Regular cardiac myocyte (primary cell): Measurements from ENCODE around the gene C3. TPM values are rescaled to one million over a fixed set of nuclear protein-coding genes. Genes with fewer than 3 reads are reported as not detected.

Source experiments
- total RNA-seq: library from RNA; depleted of rRNA; stranded (reverse); fragments of >200 nt; gene quantifications from 2 replicates; pipeline ENCODE4 v1.2.3, GENCODE V29; 2014

The C3 gene
- total RNA-seq: 16.5 and 105 TPM in 2 replicates

GRCh38 chr19:6720369-6721137, at the start of gene C3:
C3 (minus strand) TSS chr19:6720650; CDS start chr19:6720589, 61 bp downstream.

GRCh38 chr19:6767357-6768235, 47.1 kb upstream of the C3 start, which contains the start of gene SH2D3A:
SH2D3A (minus strand) TSS chr19:6767435; CDS start chr19:6763748, 3,687 bp downstream.

GRCh38 chr19:6739390-6739882, 19.0 kb upstream of the C3 start, which contains the start of gene TRIP10:
TRIP10 (plus strand) TSS chr19:6739680; CDS start chr19:6739762, 82 bp downstream.

GRCh38 chr19:6737284-6737872, 16.9 kb upstream of the C3 start, which contains the start of gene GPR108:
GPR108 (minus strand) TSS chr19:6737580; CDS start chr19:6737576, 4 bp downstream.

Other genes with a start within 250 kb of the C3 start
- not detected in 2 replicates for gene DENND1C, start 238.9 kb downstream of the C3 start, total RNA-seq
- gene TUBB4A, start 218.3 kb downstream of the C3 start, total RNA-seq: 1.1 TPM in 1 of 2 replicates, not detected in the other
- 0.19 and 1.1 TPM in 2 replicates for gene TNFSF9, start 189.6 kb downstream of the C3 start, total RNA-seq
- gene CD70, start 129.5 kb downstream of the C3 start, total RNA-seq: not detected in 2 replicates
- gene TNFSF14, start 50.5 kb downstream of the C3 start, total RNA-seq: under 0.01 and 0.56 TPM in 2 replicates
- 30.7 and 56.4 TPM in 2 replicates for gene GPR108, start 16.9 kb upstream of the C3 start, total RNA-seq
- gene TRIP10, start 19.0 kb upstream of the C3 start, total RNA-seq: 38.1 and 46.0 TPM in 2 replicates
- gene SH2D3A, start 46.8 kb upstream of the C3 start, total RNA-seq: under 0.01 TPM in 1 of 2 replicates, not detected in the other
- gene VAV1, start 52.1 kb upstream of the C3 start, total RNA-seq: under 0.01 TPM in 1 of 2 replicates, not detected in the other
- gene ADGRE1, start 166.9 kb upstream of the C3 start, total RNA-seq: not detected in 2 replicates